ENCODE measurements around the gene PCSK2. TPM values are rescaled to one million over a fixed set of nuclear protein-coding genes. Genes with fewer than 3 reads are reported as not detected.

PCSK2 gene
- total and polyA plus RNA-seq, 2 of the 8 experiments (the other 6 are each of a cell fraction or from before 2014, with no cell fraction given), result 1.9 to 4.2 TPM

DNA sequence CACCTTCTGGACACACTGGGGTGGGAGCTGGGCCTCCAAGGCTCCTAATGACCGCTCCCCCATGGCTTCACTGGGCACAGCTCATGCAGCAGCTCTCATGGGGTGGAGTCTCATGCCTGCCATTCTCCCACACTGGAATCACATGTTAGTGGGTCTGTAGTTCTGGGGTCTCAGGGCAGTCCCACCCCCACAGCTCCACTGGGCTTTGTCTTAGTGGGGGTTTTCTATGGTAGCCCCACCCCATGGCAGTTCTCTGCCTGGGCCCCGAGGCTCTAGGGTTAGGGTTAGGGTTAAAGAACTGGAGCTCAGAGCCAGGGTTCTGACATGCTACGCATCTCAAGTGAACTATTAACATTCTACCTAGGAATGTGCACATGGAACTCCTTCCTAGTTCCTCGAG is 139.0 kb downstream of the PCSK2 start:
- no peak overlapping the region for H3K14ac ChIP-seq (ENCODE audit: insufficient read length)
- no peaks in the 10 kb centered on the region for H3K23me2 ChIP-seq (ENCODE audit: low read depth, low read length)
- no peak overlapping the region for H4K91ac ChIP-seq (replicated peaks; ENCODE audit: insufficient read length, low read length)
- no peak overlapping the region for H2BK20ac ChIP-seq (ENCODE audit: low read length)
- no peak overlapping the region for H3K9ac ChIP-seq (replicated peaks in 1 of 4; ENCODE audit: extremely low read depth in 1 of 4, low read depth in 3 of 4, low read length in 3 of 4)
- H3K27ac ChIP-seq (ENCODE audit: low read depth, low read length), result no peak overlapping the region
- DNase-seq (ENCODE audit: low read depth in 1 of 2, low spot score in 2 of 2) (no peak), FAIRE-seq (no peak)
- no peaks in the 10 kb centered on the region for H3K4me1 ChIP-seq (replicated peaks in 1 of 4; ENCODE audit: control insufficient read depth in 3 of 4, insufficient read depth in 4 of 4, low read length in 3 of 4)
- no peak overlapping the region for H3K18ac ChIP-seq (ENCODE audit: extremely low read depth, low read length)
- H4K20me1 ChIP-seq (replicated peaks in 1 of 2; ENCODE audit: control insufficient read depth in 1 of 2, insufficient read depth in 2 of 2, low read length in 2 of 2), result no peaks in the 10 kb centered on the region
- no peak overlapping the region for H2BK5ac ChIP-seq (ENCODE audit: low read depth, low read length)
- no peak overlapping the region for H3K4me2 ChIP-seq (ENCODE audit: insufficient read depth in 1 of 2, low read depth in 2 of 2, low read length in 2 of 2)
- ChIA-PET CTCF (ENCODE audit: partially characterized antibody) (interaction anchor here (0.8 kb wide), 1 partner anchor 17 kb away, joined by 3 read pairs; no protein-coding TSS in a partner anchor), POLR2A (ENCODE audit: partially characterized antibody) (no interaction called here)
- H3K27me3 ChIP-seq (replicated peaks in 1 of 4; ENCODE audit: control insufficient read depth in 3 of 4, extremely low read depth in 1 of 4, insufficient read depth in 3 of 4, low read length in 3 of 4), result no peaks in the 10 kb centered on the region
- H3K56ac ChIP-seq (replicated peaks; ENCODE audit: insufficient read length, low read depth, low read length), result no peak overlapping the region
- no peak overlapping the region for H4K5ac ChIP-seq (ENCODE audit: insufficient read length, low read depth, low read length)
- no peak overlapping the region for H2BK15ac ChIP-seq (ENCODE audit: low read length)
- no peaks in the 10 kb centered on the region for H3K79me2 ChIP-seq (ENCODE audit: control insufficient read depth in 1 of 2, insufficient read depth in 2 of 2, low read length in 2 of 2)
- H3K23ac ChIP-seq (ENCODE audit: insufficient read length), result no peak overlapping the region
- H3K79me1 ChIP-seq (ENCODE audit: low read depth, low read length), result no peaks in the 10 kb centered on the region
- H3K4ac ChIP-seq (replicated peaks; ENCODE audit: insufficient read length, low read depth, low read length), result no peak overlapping the region
- no peak overlapping the region for H2AK5ac ChIP-seq (ENCODE audit: low read depth, low read length)
- 88% methylated on average over 4 of the region's 4 CpGs; no CpG with 5 or more reads in 1 of the 2 experiments for WGBS, 2 experiments (ENCODE audit: extremely low coverage in 1 of 2, insufficient coverage in 1 of 2, insufficient read length in 1 of 2, insufficient replicate concordance in 2 of 2, low coverage in 1 of 2, low lambda C conversion rate in 2 of 2, missing lambda C conversion rate in 1 of 2)
- no peak overlapping the region for H2BK12ac ChIP-seq (ENCODE audit: low read depth, low read length)
- no peak overlapping the region for H3K4me3 ChIP-seq (ENCODE audit: extremely low read depth in 1 of 4, insufficient read depth in 2 of 4, low read depth in 3 of 4, low read length in 4 of 4)
- no peak overlapping the region for H2AFZ ChIP-seq (ENCODE audit: low read length)
- no peaks in the 10 kb centered on the region for H3K9me3 ChIP-seq (ENCODE audit: insufficient read depth in 2 of 2, low read depth in 1 of 2, low read length in 1 of 2)
- H2BK120ac ChIP-seq (replicated peaks; ENCODE audit: low read depth, low read length), result no peak overlapping the region
- H3K36me3 ChIP-seq (ENCODE audit: control insufficient read depth in 2 of 4, insufficient read depth in 4 of 4, low read length in 3 of 4), result no peaks in the 10 kb centered on the region
- no peak overlapping the region for H4K8ac ChIP-seq (ENCODE audit: extremely low read depth, insufficient read depth, low read length)
- TF ChIP-seq RAD21 (IDR thresholded peaks at IDR 0.05 in 1 of 2, conservative IDR thresholded peaks at IDR 0.05 in 1 of 2; ENCODE audit: low read depth in 2 of 2, low read length in 2 of 2), result no peak
- no peak for TF ChIP-seq CEBPB (IDR thresholded peaks at IDR 0.05; ENCODE audit: low read depth, low read length)
- no peak for TF ChIP-seq KDM5A (IDR thresholded peaks at IDR 0.05; ENCODE audit: low read length)
- no peak for TF ChIP-seq GTF2F1 (IDR thresholded peaks at IDR 0.05; ENCODE audit: borderline replicate concordance, low read depth, low read length)
- TF ChIP-seq HDAC6 (IDR thresholded peaks at IDR 0.05; ENCODE audit: low read depth, low read length), result no peak

All from H1 (cell line).